GM12872 (cell line): ENCODE data around the gene CCDC33.

Source experiments
- CTCF ChIP-seq: IDR thresholded peaks from 3 replicates; pipeline ENCODE4 v1.5.1; 2011; ENCODE audit warnings: low read depth, mild to moderate bottlenecking, low read length, moderate library complexity; ENCODE audit not compliant: insufficient read depth

Gene CCDC33

DNA sequence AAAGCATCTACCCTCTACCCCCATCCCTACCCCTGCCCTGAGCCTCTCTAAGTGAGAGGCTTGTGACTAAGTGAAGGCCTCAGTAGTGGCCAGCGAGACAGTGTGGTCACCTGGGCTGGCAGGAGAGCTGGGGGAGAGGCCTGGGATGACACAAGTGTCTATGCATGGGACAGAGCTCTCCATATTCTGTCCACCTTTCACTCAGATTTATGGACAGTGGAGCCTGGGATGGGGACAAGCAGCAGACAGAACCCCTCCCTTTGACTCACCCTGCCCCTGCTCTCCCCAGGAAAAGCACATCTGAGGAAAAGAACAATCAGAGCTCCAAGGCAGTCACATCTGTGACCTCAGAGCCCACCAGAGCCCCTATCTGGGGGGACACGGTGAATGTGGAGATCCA is 26.0 kb downstream of the CCDC33 start:
- no peak for TF ChIP-seq CTCF

DNA sequence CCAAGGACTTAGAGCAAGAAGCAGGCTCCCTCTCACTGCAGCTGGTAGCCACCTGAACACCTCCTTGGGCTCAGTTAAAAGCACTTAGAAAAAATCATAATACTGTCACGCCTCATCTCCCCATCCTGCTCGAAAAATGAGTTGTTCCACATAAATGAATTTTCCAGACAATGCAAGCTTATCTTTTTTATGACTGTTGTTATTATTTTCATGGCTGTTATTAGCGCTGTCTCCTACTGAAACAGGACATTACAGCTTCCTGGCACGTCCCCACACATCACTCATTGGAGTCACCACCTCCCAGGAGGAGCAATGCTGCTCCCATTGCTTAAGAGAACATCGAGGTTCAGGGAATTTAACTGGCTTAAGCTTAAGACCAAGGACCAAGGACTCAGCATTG is 26.5 kb downstream of the CCDC33 start:
- TF ChIP-seq CTCF = no peak

DNA sequence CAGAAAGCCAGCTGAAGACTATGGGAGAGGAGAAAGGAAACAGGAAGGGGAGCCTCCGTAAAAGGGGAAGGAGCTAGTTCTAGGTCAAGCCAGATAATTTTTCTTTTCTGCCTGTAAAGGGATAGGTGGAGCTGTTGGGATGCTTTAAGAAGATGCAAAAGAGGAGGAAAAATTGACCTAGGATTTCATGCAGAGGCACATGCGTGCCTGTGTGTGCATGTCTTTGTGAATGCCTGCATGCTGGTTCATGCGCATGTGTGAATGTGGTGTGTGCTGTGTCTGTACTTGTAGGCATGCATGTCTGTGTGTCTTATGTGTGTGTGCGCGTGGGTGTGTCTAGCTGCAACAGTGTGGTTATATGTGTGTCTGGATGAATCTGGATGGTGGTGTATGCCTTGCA is 27.3 kb downstream of the CCDC33 start:
- TF ChIP-seq CTCF = no peak

DNA sequence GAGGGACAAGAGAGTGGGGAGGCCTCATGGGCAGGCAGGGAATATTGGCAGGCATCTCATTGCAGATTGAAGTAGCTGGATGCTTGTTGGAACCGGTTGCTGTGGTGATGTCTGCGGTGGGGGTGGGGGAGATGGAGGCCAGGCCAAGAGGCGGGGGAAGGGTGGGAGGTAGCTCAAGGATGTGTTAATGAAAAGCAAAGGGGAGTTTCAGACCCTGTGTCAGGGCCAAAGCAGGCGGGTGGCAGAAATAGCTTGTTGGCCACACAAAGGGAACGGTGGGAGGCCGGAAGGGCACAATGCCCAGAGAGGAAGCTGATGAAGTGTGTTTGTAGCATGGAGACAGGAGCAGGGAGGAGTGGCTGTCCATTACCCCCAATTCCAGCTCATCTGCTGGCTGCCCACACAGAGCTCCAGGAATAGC is 28.0 kb downstream of the CCDC33 start:
- TF ChIP-seq CTCF = no peak

DNA sequence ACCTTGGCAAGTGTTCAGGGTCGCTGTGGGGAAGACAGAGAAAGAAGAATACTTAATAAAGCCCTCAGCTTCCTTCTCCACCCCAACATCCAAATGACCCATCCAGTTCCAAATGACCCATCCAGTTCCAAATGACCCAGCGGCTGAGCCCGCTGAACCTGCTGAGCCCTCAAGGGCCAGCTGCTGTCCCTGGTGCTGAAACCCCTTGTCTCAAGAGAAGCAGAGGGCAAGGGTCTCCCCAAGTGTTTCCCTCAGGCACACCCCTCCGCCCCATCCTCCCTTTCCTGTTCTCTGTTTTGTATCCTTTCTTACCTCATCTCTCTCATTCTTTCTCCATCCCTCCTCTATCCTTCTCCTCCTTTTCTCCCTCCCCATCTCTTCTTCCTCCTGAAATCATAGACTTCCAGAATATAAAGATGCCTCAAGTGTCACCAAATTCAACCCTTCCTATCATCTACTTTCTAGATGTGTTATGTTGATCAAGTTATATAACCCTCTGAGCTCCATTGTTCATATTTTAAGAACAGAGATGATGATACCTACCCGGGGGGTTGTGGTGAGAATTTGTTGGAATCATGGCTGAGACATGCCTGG is 29.0 kb downstream of the CCDC33 start:
- no peak for TF ChIP-seq CTCF

DNA sequence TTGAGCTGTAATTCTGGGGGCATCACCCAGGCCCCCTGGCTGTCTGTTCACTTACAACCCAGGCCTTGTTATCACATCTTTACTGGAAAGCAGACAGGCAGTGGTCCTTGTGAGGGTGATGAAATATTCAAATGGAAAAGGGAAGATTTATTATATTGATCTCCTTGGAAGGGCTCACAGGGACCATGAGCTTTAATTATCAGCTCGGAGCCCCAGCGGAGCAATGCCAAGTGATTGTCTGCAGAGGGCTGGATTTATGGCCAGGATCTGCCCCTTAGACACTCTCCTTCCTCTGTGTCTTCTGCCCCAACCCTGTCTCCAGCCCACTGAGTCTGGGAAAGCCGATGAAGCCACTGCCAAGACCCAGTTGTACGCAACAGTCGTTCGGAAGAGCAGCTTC is 31.9 kb downstream of the CCDC33 start:
- TF ChIP-seq CTCF = no peak

- no peak for TF ChIP-seq CTCF
Observed at GRCh38 chr15:74269362-74270035, 33.4 kb downstream of the CCDC33 start.
